Stimulated activated CD8-positive, alpha-beta memory T cell treated with anti-CD3 and anti-CD28 coated beads, Interleukin-12 subunit alpha, Interleukin-12 subunit beta, amount 100 ng/mL, for 24 hours (primary cell): ENCODE results near the gene SLC35E3.

ENCODE experiments used
- DNase-seq: peaks from one replicate; pipeline ENCODE4 v3.0.0-alpha.2; 2020; ENCODE audit errors: extremely low read depth

Gene SLC35E3

DNA sequence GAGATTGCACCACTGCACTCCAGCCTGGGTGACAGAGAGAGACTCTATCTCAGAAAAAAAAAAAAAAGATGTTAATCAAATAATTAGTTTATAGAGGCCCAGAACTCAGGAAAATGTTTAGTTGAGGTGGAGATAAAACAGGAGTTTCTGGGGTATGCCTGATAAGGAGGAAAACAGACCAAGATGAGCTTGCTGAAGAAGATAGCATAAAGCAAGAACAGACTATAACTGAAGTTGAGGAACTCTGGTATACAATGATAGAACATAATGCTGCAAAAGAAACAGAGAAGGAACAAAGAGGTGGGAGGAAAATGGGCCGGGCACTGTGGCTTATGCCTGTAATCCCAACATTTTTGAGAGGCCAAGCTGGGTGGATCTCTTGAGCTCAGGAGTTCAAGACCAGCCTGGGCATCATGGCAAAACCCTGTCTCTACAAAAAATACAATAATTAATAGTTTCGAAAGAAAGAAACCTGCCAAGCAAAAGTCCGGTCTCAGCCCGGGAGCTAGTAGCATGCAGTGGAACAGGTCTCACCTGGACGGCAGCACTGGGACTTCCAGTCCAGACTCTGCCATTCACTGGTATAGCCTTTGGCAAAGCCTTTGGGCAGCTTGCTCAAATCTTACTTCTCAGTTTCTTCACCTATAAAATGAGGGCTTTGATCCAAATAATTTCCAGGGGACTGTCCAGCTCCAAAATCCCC, 25.4 kb downstream of the SLC35E3 start:
- no peak for DNase-seq

DNA sequence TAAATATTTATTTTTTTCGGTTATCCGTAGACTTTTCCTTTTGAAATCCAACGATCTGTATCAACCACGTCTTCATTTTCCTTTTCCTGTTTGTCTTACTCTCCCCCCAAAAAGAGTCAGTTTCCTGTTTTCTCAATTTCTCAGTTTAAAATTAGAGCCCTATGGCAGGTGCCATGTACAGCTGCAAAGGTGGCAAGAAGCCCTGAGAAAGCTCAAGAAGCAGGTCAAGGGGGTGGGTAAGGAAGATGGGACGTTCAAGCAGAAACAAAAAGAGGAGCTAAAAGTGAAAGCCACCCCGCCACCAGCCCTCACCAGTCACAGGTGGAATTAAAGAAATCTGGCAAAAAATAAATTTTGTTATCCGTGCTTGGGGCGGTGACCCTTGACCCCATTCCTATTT, 26.7 kb downstream of the SLC35E3 start:
- DNase-seq, result no peak

DNA sequence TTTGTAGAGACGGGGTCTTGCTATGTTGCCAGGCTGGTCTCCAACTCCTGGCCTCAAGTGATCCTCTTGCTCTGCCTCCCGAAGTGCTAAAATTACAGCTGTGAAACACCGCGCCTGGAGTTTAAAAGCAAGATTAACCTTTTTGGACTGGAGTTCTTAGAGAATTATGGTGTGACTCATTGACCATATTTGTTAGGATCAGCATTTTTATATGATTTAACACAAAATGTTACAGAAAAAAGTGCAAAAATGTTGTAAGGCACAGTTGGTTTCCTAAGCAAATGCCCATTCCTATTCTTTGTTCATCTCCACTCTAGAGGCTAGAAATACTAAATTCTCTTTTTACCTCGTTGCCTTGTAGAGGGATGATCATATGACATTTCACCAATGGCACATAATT, 27.6 kb downstream of the SLC35E3 start:
- DNase-seq, result no peak

DNA sequence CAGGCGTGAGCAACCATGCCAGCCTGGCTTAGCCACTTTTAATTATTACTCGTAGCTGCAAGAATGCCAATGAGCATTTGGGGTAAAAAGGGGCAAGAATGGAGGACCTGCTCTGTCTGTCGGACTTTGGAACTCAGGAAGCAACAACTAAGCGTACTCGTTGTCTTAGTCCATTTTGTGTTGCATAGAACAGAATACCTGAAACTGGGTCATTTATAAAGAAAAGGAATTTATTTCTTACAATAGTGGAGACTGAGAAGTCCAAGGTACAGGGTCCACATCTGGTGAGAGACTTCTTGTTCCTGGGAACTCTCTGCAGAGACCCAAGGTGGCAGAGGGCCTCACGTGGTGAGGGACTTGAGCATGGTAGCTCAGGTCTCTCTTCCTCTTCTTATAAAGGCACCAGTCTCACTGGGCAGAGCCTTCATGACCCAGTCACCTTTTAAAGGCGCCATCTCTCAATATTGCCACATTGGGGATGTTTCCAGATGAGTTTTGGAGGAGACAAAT, 29.2 kb downstream of the SLC35E3 start:
- DNase-seq, result no peak

DNA sequence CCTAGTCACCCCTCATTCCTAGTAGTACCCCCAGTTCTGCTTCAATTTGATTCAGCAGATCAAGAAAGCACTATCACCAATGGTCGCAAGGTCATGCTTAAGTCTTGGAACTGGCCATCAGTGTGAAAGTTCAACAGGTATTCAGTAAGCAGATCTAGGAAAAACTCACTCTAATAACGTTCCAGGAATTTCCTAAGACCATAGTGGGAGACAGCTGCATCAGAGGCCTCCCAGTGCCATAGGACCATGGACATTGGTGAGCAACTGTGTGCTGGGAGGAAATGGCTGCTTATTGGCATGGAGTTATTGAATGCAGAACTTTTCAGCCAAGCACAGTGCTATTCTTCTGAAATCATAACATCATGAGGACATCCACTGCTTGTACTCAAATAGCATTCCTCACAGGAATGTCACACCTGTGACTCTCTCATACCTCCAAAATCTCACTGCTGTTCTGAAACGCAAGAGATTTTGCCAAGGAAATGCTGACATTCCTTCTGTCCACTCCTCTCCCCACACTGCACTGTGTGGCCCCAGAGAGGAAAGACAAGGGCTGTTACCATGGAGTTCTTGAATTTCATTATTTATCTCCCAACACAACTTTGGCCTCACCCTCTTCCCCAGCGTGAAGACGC, 31.1 kb downstream of the SLC35E3 start:
- no peak for DNase-seq

DNA sequence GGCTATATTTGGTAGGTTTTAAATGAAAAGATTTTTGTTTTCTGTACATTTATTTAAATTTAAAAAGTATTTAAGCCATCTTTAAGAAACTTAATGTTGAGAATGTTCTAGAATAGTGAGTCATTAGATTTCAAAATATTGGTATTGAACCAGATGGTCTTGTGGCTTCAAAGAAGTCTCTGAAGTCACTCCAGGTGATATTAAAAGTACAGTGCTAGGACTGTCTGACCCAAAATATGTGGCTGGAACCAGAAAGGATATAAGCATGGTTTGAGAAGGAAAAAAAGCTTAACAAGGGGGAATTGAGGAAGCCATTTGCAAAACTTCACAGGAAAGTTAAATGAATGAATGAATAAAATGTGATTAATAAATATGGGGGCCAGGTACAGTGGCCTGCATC, 33.3 kb downstream of the SLC35E3 start:
- no peak for DNase-seq

DNA sequence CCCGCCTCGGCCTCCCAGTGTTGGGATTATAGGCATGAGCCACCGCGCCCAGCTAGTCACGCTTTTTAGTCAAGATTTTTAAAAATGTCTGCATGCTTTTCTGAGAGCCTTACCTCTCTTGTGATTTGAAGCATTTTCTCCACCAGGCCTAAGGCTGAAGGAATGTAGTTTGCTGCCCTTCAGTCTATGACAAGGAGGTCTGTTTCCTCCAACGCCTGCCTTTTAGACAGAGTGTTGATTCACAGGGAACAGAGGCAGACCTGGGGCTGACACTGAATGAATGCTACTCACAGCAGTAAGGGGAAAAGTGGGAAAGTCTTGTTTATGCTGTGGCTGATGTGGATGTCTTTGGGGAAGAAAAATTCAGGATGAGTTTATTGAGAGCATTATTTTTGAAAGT, 34.8 kb downstream of the SLC35E3 start:
- DNase-seq, result no peak

DNA sequence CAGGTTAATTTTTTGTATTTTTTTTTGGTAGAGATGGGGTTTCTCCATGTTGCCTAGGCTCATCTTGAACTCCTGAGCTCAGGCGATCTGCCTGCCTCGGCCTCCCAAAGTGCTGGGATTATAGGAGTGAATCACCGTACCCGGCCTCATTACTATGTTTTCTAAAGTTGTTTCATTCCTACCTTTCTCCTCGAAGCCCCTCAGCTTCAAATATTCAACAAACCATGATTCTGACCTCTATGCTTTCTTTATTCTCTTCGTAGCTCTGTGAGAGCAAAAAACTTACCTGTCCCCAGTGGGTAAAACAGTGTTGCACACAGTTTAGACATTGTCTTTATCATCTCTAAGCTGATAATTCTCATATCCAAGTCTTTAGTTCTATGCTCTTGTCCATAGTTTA, 35.8 kb downstream of the SLC35E3 start:
- no peak for DNase-seq

DNA sequence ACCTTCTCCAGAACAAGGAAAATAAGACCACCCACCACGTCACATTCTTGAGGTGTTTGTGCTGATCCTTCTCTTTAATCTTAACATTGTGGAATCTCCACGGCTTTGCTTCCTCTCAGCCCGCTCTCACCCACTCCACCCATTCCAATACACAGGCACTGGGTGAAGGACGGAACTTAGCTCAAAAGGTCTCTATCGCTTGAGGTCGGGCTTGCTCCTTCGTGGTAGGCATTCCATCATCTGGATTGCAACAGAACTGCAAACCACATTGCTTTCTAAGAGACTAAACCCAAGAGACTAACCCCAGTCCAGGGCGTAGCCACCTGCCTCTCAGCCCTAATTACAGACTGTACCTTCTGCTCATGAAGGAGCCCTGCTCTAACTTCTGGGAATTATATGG, 38.0 kb downstream of the SLC35E3 start:
- DNase-seq, result no peak

DNA sequence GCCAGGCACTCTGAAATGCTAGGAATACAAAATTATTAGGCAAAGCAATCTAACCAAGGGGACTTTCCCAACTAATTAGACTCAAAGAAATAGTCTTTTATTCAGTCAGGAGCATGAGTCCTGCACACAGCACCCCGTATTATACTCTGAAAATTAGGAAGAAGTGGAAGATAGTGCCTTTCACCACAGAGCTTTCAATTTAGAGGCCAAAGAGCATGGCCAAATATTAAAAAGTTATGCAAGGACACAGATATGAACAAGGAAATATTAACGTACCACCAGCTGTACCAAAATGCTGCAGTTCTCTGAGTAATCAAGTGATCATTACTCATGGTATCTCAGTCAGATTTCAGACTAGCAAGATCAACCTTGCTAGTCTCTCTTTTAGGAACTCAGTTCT, 39.4 kb downstream of the SLC35E3 start:
- no peak for DNase-seq

DNA sequence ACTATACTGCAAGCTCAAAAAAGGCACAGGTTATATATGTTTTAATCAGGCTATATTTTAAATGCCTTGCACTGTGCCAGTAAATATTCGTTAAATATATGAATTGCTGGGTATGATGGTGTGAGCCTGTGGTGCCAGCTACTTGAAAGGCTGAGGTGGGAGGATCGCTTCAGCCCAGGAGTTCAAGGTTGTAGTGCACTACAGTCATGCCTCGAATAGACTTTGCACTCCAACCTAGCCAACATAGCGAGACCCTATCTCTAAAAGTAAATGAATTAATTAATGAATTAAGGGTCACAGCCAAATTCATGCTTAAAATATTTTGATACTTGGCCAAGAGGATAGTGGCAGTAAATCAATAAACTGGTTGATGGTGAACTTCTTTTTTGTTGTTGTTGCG, 39.8 kb downstream of the SLC35E3 start:
- DNase-seq, result no peak

DNA sequence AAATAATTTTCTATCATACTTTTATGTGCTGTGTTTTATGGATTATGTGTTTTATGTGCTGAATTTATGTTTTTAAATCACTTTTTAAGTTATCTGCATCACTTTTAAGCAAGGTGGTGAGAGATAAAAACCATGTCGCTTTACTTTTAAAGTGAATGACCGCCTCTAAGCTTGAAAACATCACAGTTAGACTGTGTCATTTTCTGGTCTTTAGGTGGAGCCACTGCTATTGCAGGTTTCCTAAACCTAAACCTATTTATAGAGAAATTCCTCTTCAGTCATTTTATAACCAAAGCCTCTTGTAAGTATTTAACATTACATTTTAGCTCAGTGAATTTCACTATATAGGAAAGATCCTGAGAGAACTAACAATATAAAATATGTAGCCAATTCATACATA, 41.0 kb downstream of the SLC35E3 start:
- DNase-seq, result no peak

DNA sequence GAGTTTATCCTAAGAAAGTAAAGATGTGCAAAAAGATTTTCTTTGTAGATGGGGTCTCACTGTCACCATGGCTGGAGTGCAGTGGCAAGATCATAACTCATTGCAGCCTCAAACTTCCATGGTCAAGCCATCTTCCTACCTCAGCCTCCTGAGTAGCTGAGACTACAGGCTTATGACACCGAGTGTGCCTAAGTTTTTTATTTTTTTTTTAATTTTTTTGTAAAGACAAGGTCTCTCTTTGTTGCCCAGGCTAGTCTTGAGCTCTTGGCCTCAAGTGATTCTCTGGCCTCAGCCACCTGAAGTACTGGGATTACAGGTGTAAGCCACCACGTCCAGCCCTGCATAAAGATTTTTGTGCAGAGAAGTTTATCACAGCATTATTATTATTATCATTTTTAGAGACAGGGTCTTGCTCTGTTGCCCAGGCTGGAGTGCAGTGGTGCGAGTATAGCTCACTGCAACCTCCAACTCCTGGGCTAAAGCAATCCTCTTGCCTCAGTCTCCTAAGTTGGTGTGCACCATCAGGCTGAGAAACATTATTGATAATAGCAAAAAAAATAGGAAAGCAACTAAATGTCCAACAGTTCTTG, 42.7 kb downstream of the SLC35E3 start:
- no peak for DNase-seq

DNA sequence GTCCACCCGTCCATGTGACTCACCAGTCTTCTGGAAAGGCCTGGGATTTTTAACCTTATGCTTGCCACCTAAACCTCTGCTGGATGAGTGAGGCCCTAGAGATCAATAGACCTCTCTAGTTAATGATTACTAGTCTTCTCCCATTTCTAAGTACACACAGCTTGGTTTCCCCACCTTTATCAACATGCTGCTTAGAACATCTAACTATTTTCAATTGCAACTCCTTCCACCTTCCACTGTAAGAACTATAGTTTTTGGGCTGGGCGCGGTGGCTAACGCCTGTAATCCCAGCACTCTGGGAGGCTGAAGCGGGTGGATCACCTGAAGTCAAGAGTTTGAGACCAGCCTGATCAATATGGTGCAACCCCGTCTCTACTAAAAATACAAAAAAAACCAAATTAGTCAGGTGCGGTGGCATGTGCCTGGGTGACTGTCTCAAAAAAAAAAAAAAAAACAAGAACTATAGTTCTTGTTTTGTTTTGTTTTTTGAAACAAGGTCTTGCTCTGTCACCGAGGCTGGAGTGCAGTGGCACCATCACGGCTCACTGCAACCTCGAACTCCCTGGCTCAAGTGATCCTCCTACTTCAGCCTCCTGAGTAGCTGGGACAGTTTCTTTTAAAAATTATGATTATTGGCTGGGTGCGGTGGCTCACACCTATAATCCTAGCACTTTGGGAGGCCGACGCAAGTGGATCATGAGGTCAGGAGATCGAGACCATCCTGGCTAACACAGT, 43.3 kb downstream of the SLC35E3 start:
- DNase-seq, result no peak

DNA sequence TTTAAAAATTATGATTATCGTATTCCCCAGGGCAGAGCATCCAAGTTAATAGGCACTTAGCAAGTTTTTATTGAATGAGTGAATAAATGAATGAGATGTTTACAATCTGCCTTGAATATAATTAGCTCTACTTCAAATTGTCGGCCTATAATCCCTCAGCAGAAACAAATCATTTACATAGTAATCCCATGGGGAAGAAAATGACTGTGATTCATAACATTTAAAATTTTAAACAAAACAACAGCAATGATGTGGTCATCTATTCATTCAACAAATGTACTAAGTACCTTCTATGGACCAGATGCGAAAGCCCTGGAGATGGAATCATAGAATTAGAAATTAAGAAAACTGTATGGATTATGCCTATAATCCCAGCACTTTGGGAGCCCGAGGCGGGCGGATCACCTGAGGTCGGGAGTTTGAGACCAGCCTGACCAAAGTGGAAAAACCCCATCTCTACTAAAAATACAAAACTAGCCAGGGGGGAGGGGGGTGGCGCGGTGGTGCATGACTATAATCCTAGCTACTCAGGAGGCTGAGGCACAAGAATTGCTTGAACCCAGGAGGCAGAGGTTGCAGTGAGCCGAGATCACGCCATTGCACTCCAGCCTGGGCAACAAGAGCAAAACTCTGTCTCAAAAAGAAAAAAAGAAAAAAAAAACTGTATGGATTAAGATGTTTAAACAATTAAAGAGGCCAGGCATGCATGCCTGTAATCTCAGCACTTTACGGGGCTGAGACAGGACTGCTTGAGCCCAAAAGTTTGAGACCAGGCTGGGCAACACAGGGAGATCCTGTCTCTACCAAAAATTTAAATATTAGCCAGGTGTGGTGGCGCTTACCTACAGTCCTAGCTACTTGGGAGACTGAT, 44.3 kb downstream of the SLC35E3 start:
- DNase-seq, result no peak

DNA sequence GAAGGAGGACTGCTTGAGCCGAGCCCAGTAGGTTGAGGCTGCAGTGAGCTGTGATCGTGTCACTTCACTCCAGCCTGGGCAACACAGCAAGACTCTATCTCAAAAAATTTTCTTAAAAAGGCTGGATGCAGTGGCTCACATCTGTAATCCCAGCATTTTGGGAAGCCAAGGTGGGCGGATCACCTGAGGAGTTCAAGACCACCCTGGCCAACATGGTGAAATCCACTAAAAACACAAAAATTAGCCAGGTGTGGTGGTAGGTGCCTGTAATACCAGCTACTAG, 44.9 kb downstream of the SLC35E3 start:
- no peak for DNase-seq

DNA sequence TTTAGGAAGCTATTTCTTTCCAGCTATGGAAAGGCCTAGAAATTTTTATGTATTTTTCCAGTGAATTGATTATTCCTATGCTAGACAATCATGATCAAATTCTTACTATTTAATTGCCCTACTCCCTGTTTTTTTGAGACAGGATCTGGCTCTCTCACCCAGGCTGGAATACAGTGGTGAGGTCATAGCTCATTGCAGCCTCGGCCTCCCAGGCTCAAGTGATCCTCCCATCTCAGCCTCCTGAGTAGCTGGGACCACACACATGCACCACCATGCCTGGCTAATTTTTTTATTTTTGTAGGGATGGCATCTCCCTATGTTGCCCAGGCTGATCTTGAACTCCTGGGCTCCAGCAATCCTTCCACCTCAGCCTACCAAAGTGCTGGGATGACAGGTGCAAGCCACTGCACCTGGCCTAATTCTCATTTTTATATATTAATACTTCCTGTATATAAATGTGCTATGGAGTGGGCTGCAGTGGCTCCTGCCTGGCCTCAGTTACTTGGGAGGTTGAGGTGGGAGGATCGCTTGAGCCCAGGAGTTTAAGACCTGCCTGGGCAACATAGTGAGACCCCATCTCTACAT, 46.0 kb downstream of the SLC35E3 start:
- DNase-seq, result no peak

DNA sequence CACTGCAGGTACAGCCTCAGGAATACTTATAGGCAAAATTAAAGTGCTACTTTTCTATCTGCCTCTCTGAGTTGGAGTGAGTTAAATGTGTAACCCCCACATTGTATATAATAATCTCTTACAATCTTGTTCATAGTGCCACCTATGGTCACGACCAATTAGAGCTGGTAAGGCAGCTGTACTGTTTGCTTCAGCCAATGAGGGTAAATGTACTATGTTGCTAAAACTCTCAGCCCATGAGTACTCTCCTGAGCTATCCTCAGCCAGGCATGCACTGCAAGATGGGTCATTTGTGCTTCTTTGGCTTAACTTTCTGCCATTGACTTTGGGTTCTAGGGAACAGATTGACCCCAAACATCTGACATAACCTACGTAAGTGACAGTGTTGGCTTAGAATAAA, 47.0 kb downstream of the SLC35E3 start:
- DNase-seq, result no peak

DNA sequence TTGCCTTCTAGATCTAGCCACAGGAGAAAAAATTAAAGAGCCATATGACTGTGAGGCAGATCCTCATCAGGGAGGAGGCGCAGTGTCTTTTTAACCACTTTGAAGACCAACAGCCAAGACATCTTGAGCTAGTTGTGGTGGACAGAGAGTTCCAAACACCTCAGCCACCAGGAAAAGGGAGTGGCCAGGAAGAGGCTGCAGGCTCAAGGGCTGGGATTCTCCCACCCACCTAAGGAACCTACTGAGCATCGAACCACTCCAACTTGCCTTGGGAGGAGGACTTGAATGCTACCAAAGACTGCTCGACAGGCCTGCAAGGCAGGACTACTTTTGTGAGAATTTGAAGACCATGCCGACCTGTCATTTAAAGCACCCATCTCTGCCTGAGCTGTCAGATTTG, 47.5 kb downstream of the SLC35E3 start:
- DNase-seq, result no peak

DNA sequence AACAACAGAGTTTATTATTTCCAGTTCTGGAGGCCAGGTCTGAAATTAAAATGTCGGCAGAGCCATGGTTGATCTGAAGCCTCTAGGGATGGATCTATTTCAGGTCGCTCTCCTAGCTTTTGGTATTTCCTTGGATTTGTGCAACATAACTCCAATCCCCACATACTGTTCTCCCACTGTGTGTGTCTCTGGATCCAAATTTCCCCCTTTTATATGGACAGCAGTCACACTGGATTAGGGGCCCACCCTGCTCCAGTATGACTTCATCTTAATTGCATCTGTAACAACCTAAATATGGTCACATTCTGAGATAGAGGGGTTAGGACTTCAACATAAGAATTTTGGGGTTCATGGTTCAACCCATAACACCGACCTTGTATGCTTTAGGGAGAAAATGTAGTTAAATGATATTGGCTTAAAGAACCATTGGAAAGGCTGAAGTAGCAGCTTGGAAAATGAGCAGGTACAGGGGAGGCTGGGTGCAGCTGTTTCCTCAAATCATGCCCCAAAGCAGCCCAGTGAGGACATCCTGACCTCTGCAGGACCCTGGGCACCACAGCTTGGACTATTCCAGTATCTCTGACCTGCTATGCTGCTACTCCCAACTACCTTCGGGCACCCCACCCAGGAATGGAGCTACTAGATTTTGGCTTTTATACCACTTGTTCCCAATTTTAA, 48.1 kb downstream of the SLC35E3 start:
- no peak for DNase-seq
